HG02642 (cell line): Measurements from ENCODE around the gene ELOA2.
"Not testable (repeated sequence)": the region's sequence is repeated elsewhere in the genome, so short reads cannot be mapped to it uniquely, and the experiment has no call there.

ENCODE experiments used
- ATAC-seq: cut with Tn5 transposase; IDR thresholded peaks from one replicate; pipeline ENCODE4 v1.9.1; 2021; ENCODE audit warnings: mild to moderate bottlenecking; ENCODE audit not compliant: unreplicated experiment, poor library complexity

ELOA2 gene

GRCh38 chr18:47035156-47035671 lies at the start of gene ELOA2:
ELOA2 (minus strand) TSS chr18:47035621; CDS start chr18:47035264, 357 bp downstream.
- no peak for ATAC-seq

GRCh38 chr18:47081578-47081977 lies 46.2 kb upstream of the ELOA2 start:
- no peak for ATAC-seq

- ATAC-seq, result no peak
Observed at GRCh38 chr18:47080872-47081271, 45.5 kb upstream of the ELOA2 start.

GRCh38 chr18:47077111-47077510 lies 41.7 kb upstream of the ELOA2 start:
- no peak for ATAC-seq

- ATAC-seq, result no peak
Observed at GRCh38 chr18:47075098-47075883, 39.9 kb upstream of the ELOA2 start.

GRCh38 chr18:47067648-47068047 lies 32.2 kb upstream of the ELOA2 start:
- ATAC-seq, result no peak

- no peak for ATAC-seq
Observed at GRCh38 chr18:47063096-47063495, 27.7 kb upstream of the ELOA2 start.

GRCh38 chr18:47062471-47062870 lies 27.1 kb upstream of the ELOA2 start:
- ATAC-seq, result no peak

GRCh38 chr18:47054369-47054768 lies 18.9 kb upstream of the ELOA2 start:
- no peak for ATAC-seq

- ATAC-seq, result no peak
Observed at GRCh38 chr18:47050468-47050867, 15.0 kb upstream of the ELOA2 start.

- ATAC-seq, result no peak
Observed at GRCh38 chr18:47040982-47041381, 5.6 kb upstream of the ELOA2 start.

GRCh38 chr18:47036927-47037578 lies 1.6 kb upstream of the ELOA2 start:
- ATAC-seq, result no peak

GRCh38 chr18:47036298-47036874 lies 965 bp upstream of the ELOA2 start:
- ATAC-seq, result no peak

- ATAC-seq, result not testable (repeated sequence)
Observed at GRCh38 chr18:47034591-47034990, 830 bp downstream of the ELOA2 start.

GRCh38 chr18:47032945-47033344 lies 2.5 kb downstream of the ELOA2 start:
- no peak for ATAC-seq

- ATAC-seq, result not testable (repeated sequence)
Observed at GRCh38 chr18:47030887-47031286, 4.5 kb downstream of the ELOA2 start.

GRCh38 chr18:47029684-47030353 lies 5.6 kb downstream of the ELOA2 start:
- ATAC-seq, result not testable (repeated sequence)

- not testable (repeated sequence) for ATAC-seq
Observed at GRCh38 chr18:47028738-47029137, 6.7 kb downstream of the ELOA2 start.

GRCh38 chr18:47025557-47026174 lies 9.8 kb downstream of the ELOA2 start:
- not testable (repeated sequence) for ATAC-seq

- ATAC-seq, result not testable (repeated sequence)
Observed at GRCh38 chr18:47023769-47024465, 11.5 kb downstream of the ELOA2 start.
